Smooth muscle cell (in vitro differentiated cells): ENCODE data around the gene FLNA. TPM values are rescaled to one million over a fixed set of nuclear protein-coding genes. Genes with fewer than 3 reads are reported as not detected.

Experiments
- DNase-seq: peaks from one replicate; lab custom pipeline; 2025; ENCODE audit not compliant: unreplicated experiment; lab: John Stamatoyannopoulos, UW
- H2AFZ ChIP-seq: fragments of 200-600 bp; sonication (generic); 2 replicates; pipeline ENCODE4 v1.6.0; 2016; ENCODE audit warnings: antibody characterized with exemption, low read depth, mild to moderate bottlenecking
- H3F3A ChIP-seq: fragments of 200-600 bp; sonication (generic); 2 replicates; pipeline ENCODE4 v1.6.0; 2017; ENCODE audit warnings: antibody characterized with exemption, low read depth
- H3K27ac ChIP-seq: fragments of 200-600 bp; sonication (generic); 2 replicates; pipeline ENCODE4 v1.5.1; 2016; ENCODE audit warnings: low read depth, mild to moderate bottlenecking
- H3K27me3 ChIP-seq: fragments of 200-600 bp; sonication (generic); 2 replicates; pipeline ENCODE4 v1.6.1; 2016; ENCODE audit warnings: low read depth, mild to moderate bottlenecking
- H3K36me3 ChIP-seq: fragments of 200-600 bp; sonication (generic); 2 replicates; pipeline ENCODE4 v1.5.1; 2016; ENCODE audit warnings: low read depth
- H3K4me1 ChIP-seq: fragments of 200-600 bp; sonication (generic); 2 replicates; pipeline ENCODE4 v1.5.1; 2016; ENCODE audit warnings: low read depth
- H3K4me2 ChIP-seq: fragments of 200-600 bp; sonication (generic); 2 replicates; pipeline ENCODE4 v1.6.0; 2016; ENCODE audit warnings: mild to moderate bottlenecking
- H3K4me3 ChIP-seq: fragments of 200-600 bp; sonication (generic); 2 replicates; pipeline ENCODE4 v1.5.1; 2016; ENCODE audit warnings: mild to moderate bottlenecking
- H3K79me2 ChIP-seq: fragments of 200-600 bp; sonication (generic); 2 replicates; pipeline ENCODE4 v1.6.0; 2016; ENCODE audit warnings: low read depth, mild to moderate bottlenecking
- H3K9ac ChIP-seq: fragments of 200-600 bp; sonication (generic); 2 replicates; pipeline ENCODE4 v1.6.0; 2016; ENCODE audit warnings: low read depth
- H3K9me3 ChIP-seq: fragments of 200-600 bp; sonication (generic); replicated peaks from 2 replicates; pipeline ENCODE4 v1.5.1; 2016; ENCODE audit warnings: low read depth
- H4K20me1 ChIP-seq: fragments of 200-600 bp; sonication (generic); 2 replicates; pipeline ENCODE4 v1.6.0; 2016; ENCODE audit warnings: low read depth
- WGBS: methylation state at CpG from one replicate; pipeline ENCODE4 v1.1.7; 2016; ENCODE audit warnings: low lambda C conversion rate; 5-methylcytosine and 5-hydroxymethylcytosine counted together
- polyA plus RNA-seq: library from polyadenylated mRNA; unstranded; fragments of >200 nt; fragmentation: Nextera tagmentation; extraction: Ambion mirVana; gene quantifications from 2 replicates; pipeline ENCODE4 v1.2.1, GENCODE V29; 2016
- total RNA-seq: library from RNA; depleted of rRNA; stranded (reverse); fragments of >200 nt; gene quantifications from 2 replicates; pipeline ENCODE4 v1.2.3, GENCODE V29; 2014
- TF ChIP-seq, protein P1 (sequence below): fragments of 200-600 bp; sonication (generic); IDR thresholded peaks from 2 replicates; pipeline ENCODE4 v1.5.1; 2017; ENCODE audit warnings: borderline replicate concordance, mild to moderate bottlenecking, antibody characterized with exemption; ENCODE audit not compliant: insufficient read depth, poor library complexity, severe bottlenecking

The FLNA gene
- total and polyA plus RNA-seq, 2 experiments from 2014 or later, result 860 to 1,632 TPM

DNA sequence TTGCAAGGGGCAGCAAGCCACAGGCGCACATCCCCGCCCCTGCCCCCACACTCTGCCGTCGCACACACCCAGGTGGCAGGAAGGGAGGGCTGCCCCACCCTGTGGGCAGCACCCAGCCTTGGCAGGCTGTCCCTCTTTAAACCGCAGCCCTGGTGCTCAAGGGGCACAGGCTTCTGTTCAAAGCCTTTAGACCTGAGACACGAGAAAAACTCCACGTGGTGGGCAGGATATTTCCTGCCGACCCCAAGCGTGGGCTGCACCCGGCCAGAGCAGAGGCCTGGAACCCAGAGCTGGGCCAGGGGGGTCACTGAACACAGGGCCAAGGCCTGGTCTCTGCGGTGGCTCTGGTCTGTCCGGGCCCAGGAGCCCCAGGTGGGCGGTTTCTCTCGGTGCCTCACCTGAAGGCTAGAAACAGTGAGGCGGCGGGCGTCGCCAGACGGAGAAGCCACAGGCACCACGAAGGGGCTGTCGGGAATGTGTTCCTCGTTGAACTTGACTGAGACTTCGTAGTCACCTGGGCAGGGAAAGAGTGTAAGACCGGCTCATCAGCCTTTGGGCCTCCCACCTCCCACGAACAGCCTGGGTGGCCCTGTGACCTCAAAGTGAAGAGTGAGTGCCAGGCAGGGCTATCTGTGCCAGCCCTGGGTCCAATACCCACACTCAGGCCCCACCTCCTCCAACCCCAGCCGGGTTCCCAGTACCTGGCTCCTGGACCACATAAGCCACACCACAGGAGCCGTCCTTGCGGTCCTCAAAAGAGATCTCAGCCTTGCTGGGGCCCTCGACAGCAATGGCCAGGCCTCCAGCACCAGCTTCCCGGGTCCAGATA is 23.0 kb downstream of the FLNA start:
- Histone ChIP-seq H4K20me1 (peaks cover 94% of the 10 kb centered on the region), H3K79me2 (no peaks in the 10 kb centered on the region), H3K36me3 (no peaks in the 10 kb centered on the region), H3F3A (no peaks in the 10 kb centered on the region), H3K4me3 (no peak overlapping the region), H3K27ac (no peak overlapping the region), H3K9ac (no peak overlapping the region), H3K4me2 (no peak overlapping the region), H3K4me1 (no peaks in the 10 kb centered on the region), H2AFZ (no peak overlapping the region), H3K27me3 (no peaks in the 10 kb centered on the region), H3K9me3 (no peaks in the 10 kb centered on the region)
- no peak for DNase-seq
- TF ChIP-seq, protein P1, sequence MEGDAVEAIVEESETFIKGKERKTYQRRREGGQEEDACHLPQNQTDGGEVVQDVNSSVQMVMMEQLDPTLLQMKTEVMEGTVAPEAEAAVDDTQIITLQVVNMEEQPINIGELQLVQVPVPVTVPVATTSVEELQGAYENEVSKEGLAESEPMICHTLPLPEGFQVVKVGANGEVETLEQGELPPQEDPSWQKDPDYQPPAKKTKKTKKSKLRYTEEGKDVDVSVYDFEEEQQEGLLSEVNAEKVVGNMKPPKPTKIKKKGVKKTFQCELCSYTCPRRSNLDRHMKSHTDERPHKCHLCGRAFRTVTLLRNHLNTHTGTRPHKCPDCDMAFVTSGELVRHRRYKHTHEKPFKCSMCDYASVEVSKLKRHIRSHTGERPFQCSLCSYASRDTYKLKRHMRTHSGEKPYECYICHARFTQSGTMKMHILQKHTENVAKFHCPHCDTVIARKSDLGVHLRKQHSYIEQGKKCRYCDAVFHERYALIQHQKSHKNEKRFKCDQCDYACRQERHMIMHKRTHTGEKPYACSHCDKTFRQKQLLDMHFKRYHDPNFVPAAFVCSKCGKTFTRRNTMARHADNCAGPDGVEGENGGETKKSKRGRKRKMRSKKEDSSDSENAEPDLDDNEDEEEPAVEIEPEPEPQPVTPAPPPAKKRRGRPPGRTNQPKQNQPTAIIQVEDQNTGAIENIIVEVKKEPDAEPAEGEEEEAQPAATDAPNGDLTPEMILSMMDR, result no peak
- 88% methylated on average over 30 of the region's 30 CpGs for WGBS

DNA sequence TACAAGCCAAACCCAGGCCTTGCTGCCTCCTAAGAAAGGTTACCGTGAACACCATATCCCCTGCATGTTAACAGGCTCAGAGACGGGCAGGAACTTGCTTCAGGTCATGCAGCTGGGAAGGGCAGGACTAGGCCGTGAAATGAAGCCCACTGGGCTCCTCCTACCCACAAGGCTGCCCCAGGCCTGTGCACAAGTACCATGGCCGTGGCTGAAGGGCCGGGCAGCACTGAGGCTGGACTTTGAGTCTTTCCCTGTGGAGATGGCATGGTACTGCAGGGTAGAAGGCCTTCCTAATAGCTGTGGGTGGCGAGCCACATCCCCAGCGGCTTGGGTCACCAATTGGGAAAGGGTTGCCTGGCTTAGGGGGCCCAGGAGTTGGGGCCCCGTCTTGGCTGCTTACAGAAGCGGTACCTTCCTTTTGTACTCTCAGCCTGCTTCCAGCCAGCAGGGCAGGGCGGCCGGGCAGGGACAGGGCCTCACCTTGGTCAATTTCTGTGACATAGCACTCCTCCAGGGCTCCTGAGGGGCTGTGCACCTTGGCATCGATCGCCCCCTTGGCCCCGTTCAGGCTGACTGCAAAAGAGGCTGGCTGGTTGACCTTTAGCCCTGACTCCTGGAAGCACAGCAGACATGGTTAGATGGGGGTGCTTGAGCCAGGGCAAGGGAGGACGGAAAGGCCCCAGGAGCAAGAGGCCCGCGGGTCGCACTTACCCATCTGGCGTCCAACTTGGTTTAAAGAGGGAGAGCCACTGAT is 23.8 kb downstream of the FLNA start:
- no peak overlapping the region for H3K4me2 ChIP-seq
- H3K9me3 ChIP-seq, result no peaks in the 10 kb centered on the region
- no peak overlapping the region for H2AFZ ChIP-seq
- 84% methylated on average over 19 of the region's 19 CpGs for WGBS
- no peak for DNase-seq
- no peaks in the 10 kb centered on the region for H3K79me2 ChIP-seq
- H3K4me1 ChIP-seq, result no peaks in the 10 kb centered on the region
- no peak overlapping the region for H3K9ac ChIP-seq
- peaks cover 86% of the 10 kb centered on the region for H4K20me1 ChIP-seq
- no peak overlapping the region for H3K4me3 ChIP-seq
- H3F3A ChIP-seq, result no peaks in the 10 kb centered on the region
- H3K36me3 ChIP-seq, result no peaks in the 10 kb centered on the region
- TF ChIP-seq, protein P1, result no peak
- no peaks in the 10 kb centered on the region for H3K27me3 ChIP-seq
- H3K27ac ChIP-seq, result no peak overlapping the region

DNA sequence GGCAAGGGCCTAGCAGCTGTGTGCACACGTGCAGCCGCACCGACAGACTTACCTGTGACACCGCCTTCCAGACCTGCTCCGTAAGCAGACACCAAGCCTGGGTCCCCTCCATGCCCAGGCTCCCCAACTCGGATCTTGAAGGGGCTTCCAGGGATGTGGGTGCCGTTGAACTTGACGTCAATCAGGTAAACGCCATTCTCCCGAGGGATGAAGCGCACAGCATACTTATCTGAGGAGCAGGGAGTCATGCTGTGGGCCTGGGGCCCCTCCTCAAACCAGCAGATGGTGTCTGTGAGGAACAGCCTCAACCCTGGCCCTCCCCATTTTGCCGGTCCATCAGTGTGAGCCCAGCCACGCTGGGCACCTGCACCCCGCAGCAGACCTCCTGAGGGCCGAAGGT is 24.5 kb downstream of the FLNA start:
- Histone ChIP-seq H4K20me1 (peaks cover 79% of the 10 kb centered on the region), H3K9me3 (no peaks in the 10 kb centered on the region), H3K9ac (no peak overlapping the region), H3K4me1 (no peaks in the 10 kb centered on the region), H3K27me3 (no peaks in the 10 kb centered on the region), H3K4me2 (no peak overlapping the region), H3K79me2 (no peaks in the 10 kb centered on the region), H2AFZ (no peak overlapping the region), H3K4me3 (no peak overlapping the region), H3F3A (no peaks in the 10 kb centered on the region), H3K36me3 (no peaks in the 10 kb centered on the region), H3K27ac (no peak overlapping the region)
- TF ChIP-seq, protein P1, result no peak
- 91% methylated on average over 15 of the region's 15 CpGs for WGBS
- DNase-seq, result no peak
